SK-N-DZ (cell line): ENCODE measurements around the gene TIE1.

Experiments
- DNase-seq: peaks from one replicate; pipeline ENCODE4 v3.0.0-alpha.2; 2015; ENCODE audit warnings: low spot score

TIE1 gene

GRCh38 chr1:43312212-43312623 lies 11.4 kb downstream of the TIE1 start:
- DNase-seq, result no peak

DNA sequence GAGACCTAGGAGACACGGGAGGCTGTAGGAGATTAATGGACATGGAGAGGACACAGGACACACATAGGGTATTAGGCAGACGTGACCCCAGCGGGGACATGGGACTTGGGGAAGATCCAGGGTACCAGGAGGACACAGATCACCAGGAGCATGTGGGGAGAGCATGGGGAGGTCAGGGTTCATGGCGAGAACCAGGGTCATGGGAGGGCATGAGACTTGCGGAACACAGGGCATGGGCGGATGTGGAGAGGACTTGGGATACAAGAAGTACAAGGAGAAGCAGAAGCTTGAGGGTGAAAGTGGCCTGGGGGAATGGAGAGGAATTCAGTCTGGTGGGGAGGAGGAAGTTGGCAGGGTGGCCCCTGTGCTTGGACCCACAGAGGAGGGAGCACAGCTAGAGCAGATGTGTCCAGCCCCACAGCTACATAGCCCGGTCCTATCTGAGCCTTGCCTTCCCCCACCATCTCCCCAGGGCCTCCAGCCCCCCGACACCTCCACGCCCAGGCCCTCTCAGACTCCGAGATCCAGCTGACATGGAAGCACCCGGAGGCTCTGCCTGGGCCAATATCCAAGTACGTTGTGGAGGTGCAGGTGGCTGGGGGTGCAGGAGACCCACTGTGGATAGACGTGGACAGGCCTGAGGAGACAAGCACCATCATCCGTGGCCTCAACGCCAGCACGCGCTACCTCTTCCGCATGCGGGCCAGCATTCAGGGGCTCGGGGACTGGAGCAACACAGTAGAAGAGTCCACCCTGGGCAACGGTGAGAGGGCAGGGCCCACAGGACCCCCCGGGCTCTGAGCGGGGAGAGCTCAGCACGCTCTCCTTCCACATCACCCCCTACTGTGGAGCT lies 12.1 kb downstream of the TIE1 start:
- no peak for DNase-seq

DNA sequence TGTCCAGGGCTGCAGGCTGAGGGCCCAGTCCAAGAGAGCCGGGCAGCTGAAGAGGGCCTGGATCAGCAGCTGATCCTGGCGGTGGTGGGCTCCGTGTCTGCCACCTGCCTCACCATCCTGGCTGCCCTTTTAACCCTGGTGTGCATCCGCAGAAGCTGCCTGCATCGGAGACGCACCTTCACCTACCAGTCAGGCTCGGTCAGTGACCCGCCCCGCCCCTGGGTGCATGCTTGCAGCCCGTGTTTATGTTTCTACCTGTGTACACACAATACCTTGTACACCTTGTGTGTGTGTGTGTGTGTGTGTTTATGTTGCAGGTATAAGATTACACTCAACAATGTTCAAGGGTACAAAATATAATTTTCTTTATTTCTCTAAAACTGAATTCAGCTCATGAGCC lies 13.0 kb downstream of the TIE1 start:
- no peak for DNase-seq

GRCh38 chr1:43314233-43314632 lies 13.5 kb downstream of the TIE1 start:
- no peak for DNase-seq

DNA sequence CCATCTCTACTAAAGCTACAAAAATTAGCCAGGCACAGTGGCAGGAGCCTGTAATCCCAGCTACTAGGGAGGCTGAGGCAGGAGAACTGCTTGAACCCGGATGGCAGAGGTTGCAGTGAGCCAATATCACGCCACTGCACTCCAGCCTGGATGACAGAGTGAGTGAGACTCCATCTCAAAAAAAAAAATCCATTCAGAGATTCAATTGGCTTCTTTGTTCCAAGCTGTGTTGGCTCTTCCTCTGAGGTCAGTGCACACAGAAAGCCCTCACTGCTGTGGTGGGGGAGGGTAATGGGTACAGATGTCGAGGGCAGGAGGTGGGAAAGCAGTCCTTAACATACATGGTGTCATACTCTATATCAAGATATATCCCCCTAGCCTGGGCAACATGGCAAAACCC lies 14.7 kb downstream of the TIE1 start:
- DNase-seq, result no peak

GRCh38 chr1:43315963-43316737 lies 15.4 kb downstream of the TIE1 start:
- no peak for DNase-seq

DNA sequence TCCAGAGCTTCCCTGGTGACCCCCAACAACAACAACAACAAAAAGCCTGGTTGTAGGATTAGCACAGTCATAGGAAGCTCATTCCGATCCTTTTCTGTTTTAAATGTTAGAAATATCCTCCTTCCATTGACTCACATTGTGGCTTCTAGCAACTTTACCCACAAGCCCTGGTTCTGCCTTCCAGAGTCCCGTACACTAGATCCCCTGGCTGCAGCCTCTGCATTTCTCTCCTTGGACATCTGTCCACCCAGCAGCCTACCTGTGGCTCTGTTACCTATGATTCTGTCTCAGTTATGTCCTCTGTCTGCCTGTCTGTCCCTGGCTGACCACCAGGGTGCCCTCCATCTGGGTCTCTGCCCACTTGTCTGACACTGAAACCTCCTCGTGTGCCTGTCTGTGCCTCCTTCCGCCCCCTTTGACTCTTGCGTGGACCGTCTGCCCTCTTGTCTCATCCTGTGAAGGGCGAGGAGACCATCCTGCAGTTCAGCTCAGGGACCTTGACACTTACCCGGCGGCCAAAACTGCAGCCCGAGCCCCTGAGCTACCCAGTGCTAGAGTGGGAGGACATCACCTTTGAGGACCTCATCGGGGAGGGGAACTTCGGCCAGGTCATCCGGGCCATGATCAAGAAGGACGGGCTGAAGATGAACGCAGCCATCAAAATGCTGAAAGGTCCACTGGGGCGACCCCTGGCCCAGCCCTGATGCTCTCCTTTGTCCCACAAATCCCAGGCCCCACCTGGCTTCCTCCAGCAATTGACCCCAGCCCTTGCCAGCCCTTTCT lies 16.1 kb downstream of the TIE1 start:
- DNase-seq, result no peak

DNA sequence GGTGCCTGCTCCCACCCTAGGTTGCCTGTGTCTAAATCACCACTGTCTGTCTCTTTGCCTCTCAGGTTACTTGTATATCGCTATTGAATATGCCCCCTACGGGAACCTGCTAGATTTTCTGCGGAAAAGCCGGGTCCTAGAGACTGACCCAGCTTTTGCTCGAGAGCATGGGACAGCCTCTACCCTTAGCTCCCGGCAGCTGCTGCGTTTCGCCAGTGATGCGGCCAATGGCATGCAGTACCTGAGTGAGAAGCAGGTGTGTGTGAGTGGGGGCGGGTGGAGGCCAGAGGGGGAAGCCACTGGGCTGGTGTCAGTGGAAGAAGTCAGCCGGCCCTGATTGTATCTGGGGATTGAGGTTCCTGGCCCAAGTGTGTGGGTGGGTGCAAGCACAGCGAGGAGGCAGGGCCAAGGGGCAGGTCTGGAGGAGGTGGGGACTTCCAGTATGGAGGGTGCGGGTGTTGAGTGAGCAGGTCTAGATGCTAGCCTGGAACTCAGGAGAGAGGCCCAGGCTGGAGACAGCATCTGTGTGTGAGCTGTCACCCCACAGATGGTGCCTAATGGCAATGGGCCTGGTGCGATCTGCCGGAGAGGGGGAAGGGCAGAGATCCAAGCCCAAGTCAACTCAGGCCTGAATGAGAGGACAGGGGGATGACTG lies 17.2 kb downstream of the TIE1 start:
- DNase-seq, result no peak

GRCh38 chr1:43318831-43319230 lies 18.0 kb downstream of the TIE1 start:
- DNase-seq, result no peak

DNA sequence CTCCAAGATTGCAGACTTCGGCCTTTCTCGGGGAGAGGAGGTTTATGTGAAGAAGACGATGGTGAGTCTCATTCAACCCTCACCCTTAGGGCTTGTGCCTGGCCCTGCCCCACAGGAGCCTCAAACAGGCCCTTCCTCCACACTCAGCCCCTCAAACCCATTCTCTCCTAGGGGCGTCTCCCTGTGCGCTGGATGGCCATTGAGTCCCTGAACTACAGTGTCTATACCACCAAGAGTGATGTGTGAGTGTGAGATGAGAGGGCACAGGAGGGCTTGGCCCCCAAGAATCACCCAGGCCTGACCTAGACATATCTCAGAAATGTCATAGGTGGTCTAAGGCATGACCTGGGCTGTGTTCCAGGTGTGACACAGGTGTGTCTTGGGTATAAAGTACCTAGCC lies 18.5 kb downstream of the TIE1 start:
- no peak for DNase-seq

DNA sequence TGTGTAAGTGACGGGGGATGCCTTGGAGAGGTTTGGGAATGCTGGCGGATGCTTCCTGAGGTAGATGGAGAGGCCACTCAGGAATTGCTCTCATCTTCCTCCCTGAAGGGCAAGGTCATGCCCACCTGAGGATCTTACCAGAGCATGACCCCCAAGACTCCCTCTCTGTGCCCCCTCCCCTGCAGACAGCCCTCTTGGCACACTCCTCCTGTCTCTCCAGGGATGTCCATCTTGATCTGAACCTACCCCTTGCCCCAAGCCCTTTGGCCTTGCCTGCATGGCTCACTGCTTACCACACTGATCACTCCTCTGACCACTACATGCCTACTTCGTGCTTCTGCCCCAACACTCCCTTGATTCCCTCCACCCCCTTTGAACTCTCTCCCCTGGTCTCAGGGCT lies 19.0 kb downstream of the TIE1 start:
- DNase-seq, result no peak

DNA sequence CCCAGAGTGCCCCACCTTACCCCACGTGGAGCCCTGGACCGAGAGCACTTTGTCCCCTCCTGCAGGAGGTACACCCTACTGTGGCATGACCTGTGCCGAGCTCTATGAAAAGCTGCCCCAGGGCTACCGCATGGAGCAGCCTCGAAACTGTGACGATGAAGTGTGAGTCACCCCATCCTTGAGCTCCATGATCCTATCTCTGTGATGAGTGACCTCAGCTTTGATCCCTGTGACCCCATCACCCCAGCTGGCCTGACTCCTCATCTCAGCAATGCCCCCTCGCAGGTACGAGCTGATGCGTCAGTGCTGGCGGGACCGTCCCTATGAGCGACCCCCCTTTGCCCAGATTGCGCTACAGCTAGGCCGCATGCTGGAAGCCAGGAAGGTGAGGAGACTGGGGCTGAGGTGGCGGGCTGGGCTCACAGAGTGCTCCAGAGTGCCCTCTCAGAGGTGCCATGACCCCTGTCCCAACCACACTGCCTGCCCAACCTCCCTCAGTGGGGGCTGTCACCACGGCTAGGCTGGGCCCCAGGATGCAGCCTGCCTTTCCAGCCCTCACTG lies 20.6 kb downstream of the TIE1 start:
- DNase-seq, result no peak

DNA sequence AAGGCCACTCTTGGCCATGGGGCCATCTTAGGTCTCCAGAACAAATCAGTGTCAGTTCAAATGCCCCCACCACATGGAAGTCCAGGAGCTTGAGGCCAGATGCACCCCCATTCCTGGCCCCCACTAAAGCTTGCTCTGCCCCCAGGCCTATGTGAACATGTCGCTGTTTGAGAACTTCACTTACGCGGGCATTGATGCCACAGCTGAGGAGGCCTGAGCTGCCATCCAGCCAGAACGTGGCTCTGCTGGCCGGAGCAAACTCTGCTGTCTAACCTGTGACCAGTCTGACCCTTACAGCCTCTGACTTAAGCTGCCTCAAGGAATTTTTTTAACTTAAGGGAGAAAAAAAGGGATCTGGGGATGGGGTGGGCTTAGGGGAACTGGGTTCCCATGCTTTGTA lies 21.7 kb downstream of the TIE1 start:
- no peak for DNase-seq

- DNase-seq, result no peak
Observed at GRCh38 chr1:43324810-43325209, 24.0 kb downstream of the TIE1 start.

DNA sequence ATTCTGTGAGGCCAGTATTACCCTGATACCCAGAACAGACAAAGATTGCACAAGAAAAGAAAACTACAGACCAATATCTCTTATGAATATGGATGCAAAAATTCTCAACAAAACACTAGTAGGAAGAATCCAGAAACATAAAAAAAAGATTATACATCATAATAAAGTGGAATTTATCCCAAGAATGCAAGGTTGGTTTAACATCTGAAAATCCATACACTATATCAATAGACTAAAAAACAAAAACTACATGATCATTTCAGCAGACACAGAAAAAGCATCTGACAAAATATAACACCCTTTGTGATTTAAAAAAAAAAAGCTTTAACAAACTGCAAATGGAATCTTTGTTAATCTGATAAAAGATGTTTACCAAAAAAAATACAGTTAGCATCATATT lies 24.6 kb downstream of the TIE1 start:
- no peak for DNase-seq

DNA sequence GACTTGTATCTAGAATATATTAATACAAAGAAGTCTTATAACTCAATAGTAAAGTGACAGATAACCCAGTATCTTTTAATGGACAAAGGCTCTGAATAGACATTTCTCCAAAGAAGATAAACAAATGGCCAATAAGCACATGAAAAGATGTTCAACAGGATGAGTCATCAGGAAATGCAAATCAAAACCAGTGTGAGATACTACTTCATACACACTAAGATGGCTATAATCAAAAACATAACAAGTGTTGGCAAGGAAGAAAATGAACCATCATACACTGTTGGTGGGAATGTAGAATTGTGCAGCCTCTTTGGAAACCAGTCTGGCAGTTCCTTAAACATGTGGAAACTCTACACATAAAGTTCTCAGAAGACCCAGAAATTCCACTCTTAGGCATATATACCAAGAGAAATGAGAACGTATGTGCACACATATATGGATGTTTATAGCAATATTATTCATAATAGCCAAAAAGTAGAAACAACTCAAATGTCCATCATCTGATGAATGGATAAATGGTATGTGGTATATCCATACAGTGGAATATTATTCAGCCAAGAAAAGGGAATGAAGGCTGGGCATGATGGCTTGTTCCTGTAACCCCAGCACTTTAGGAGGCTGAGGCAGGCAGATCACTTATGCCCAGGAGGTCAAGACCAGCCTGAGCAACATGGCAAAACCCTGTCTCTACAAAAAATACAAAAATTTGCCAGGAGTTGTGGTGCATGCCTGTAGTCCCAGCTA lies 26.9 kb downstream of the TIE1 start:
- DNase-seq, result no peak

DNA sequence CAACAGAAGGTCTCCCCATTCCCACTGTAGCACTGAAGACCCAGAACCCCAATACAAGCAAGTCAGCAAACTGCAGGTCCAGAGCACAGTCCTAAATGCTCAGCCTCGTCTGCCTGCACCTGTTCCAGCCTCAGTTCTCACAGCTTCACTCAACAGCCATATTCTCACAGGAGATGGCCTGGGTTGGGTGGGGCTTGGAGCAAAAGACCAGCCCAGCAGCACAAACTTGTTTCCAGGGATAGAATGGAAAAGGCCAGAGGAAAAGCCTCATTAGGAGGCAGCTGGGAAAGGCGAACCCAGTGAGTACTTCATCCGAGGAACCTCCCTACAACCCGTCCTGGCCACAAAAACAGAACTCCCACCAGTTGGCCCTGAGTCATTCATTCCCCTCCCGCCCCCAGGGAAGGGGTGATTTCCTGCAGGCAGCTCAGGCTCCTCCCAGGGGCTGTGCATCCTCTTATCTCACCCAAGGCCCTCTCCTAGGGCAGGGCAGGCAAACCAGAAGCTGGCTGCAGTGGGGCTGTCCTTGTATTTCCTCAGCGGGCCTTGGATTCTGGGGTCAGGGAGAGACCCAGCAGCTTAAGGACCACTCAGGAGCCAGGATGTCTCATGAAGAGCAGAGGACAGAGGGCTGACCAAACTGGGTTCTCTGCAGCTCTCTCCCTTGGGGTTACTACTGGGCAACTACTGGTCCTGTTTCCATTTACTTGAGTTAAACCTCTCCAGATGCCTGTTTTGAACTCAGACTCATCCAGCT lies 29.4 kb downstream of the TIE1 start:
- DNase-seq, result no peak

GRCh38 chr1:43331688-43332087 lies 30.9 kb downstream of the TIE1 start:
- DNase-seq, result no peak

DNA sequence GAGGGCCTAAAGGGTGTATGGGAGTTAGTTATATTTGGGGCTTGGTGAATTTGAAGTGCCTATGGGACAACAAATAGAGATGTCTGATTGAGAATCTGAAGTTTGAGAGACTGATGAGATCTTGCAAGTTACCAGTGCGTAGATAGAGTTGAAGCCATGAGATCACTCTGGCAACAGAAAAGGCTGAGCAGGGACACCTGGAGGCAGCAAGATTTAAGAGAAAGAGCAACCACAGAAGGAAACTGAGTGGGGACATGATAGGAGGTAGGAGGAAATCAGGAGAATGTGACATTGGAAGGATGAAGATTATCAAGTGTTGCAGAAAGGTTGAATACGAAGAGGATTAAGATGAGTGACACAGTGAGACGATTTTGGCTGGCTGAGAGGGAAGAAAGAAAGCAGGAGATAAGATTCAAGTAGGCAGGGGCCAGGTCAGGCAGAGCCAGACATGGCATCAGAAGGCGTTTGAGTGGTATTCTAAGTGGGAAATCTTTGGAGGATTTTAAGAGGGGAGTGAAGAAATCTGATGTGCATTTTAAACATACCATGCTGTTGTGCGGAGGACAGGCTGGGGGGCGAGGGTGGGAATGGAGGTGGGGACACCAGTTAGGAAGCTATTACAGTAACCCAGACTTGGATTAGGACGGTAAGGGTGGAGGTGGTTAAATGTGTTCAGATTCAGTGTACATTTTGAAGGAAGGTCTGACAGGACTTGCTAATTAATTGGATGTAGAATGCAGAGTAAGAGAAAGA lies 33.8 kb downstream of the TIE1 start:
- DNase-seq, result no peak
